IMR-90 (cell line): ENCODE data around the gene KLC1. TPM values are rescaled to one million over a fixed set of nuclear protein-coding genes. Genes with fewer than 3 reads are reported as not detected.

ENCODE experiments used
- ATAC-seq: fragments of 200-7000 bp; cut with Tn5 transposase; 2 replicates; pipeline ENCODE4 v1.9.1; 2020; ENCODE audit warnings: low read depth, mild to moderate bottlenecking, moderate library complexity
- BruUV-seq: library from RNA; stranded (reverse); fragments of 400-500 nt; replicated peaks from 2 replicates; lab custom pipeline; 2021; lab: Mats Ljungman, UMichigan
- CTCF ChIA-PET: fragments of 300-600 bp; formaldehyde crosslinking; extraction: SDS; loops from one replicate; lab custom pipeline; 2021; ENCODE audit warnings: antibody characterized with exemption; lab: Yijun Ruan, JAX
- POLR2A ChIA-PET: fragments of 300-600 bp; sonication (Branson Sonifier 250); formaldehyde crosslinking; loops from one replicate; lab custom pipeline; 2022; ENCODE audit warnings: antibody characterized with exemption; ENCODE audit not compliant: unreplicated experiment; lab: Charles Lee
- DNase-seq: peaks from one replicate; pipeline ENCODE4 v3.0.0; 2013
- H2AFZ ChIP-seq: replicated peaks from 2 replicates; pipeline ENCODE3; 2013; ENCODE audit warnings: low read length, mild to moderate bottlenecking; ENCODE audit not compliant: poor library complexity
- H2AK5ac ChIP-seq: 2 replicates; pipeline ENCODE4 v1.6.1; 2013; ENCODE audit warnings: low read depth, low read length, inconsistent platforms
- H2AK9ac ChIP-seq: replicated peaks from 2 replicates; pipeline ENCODE3; 2013; ENCODE audit warnings: mild to moderate bottlenecking, low read depth, low read length, moderate library complexity; ENCODE audit not compliant: poor library complexity
- H2BK120ac ChIP-seq: 2 replicates; pipeline ENCODE4 v1.6.1; 2013; ENCODE audit warnings: low read depth, low read length, inconsistent platforms
- H2BK15ac ChIP-seq: 3 replicates; pipeline ENCODE4 v1.6.1; 2013; ENCODE audit warnings: low read depth, low read length, inconsistent platforms
- H2BK20ac ChIP-seq: 2 replicates; pipeline ENCODE4 v1.6.1; 2013; ENCODE audit warnings: low read depth, mild to moderate bottlenecking, inconsistent platforms, low read length, moderate library complexity
- H2BK5ac ChIP-seq: 2 replicates; pipeline ENCODE4 v1.6.1; 2013; ENCODE audit warnings: mild to moderate bottlenecking, low read depth, low read length, inconsistent platforms; ENCODE audit not compliant: poor library complexity, severe bottlenecking
- H3K14ac ChIP-seq: replicated peaks from 2 replicates; pipeline ENCODE4 v1.6.1; 2013; ENCODE audit warnings: low read depth, low read length, inconsistent platforms
- H3K18ac ChIP-seq: 2 replicates; pipeline ENCODE4 v1.6.1; 2013; ENCODE audit warnings: low read depth, low read length, control low read depth
- H3K23ac ChIP-seq: 2 replicates; pipeline ENCODE4 v1.6.1; 2013; ENCODE audit warnings: low read depth, low read length, inconsistent platforms
- H3K27ac ChIP-seq: 2 replicates; pipeline ENCODE4 v1.5.1; 2013; ENCODE audit warnings: mild to moderate bottlenecking, control low read depth, low read length; ENCODE audit not compliant: insufficient read depth
- H3K27me3 ChIP-seq: 2 replicates; pipeline ENCODE4 v1.6.1; 2013; ENCODE audit warnings: low read length; ENCODE audit not compliant: control insufficient read depth, insufficient read depth
- H3K36me3 ChIP-seq: 2 replicates; pipeline ENCODE4 v1.6.1; 2013; ENCODE audit warnings: low read length, mixed read lengths; ENCODE audit not compliant: control insufficient read depth, insufficient read depth
- H3K4ac ChIP-seq: 2 replicates; pipeline ENCODE4 v1.6.1; 2013; ENCODE audit warnings: low read depth, low read length, inconsistent platforms
- H3K4me1 ChIP-seq: 2 replicates; pipeline ENCODE4 v1.6.1; 2013; ENCODE audit warnings: low read length, mixed read lengths; ENCODE audit not compliant: control insufficient read depth, insufficient read depth
- H3K4me2 ChIP-seq: 2 replicates; pipeline ENCODE4 v1.6.1; 2013; ENCODE audit warnings: low read depth, mild to moderate bottlenecking, control low read depth, low read length, moderate library complexity
- H3K4me3 ChIP-seq: 2 replicates; pipeline ENCODE4 v1.5.1; 2013; ENCODE audit warnings: low read depth, mild to moderate bottlenecking, control low read depth, low read length, moderate library complexity; ENCODE audit not compliant: insufficient read depth
- H3K56ac ChIP-seq: 2 replicates; pipeline ENCODE4 v1.6.1; 2013; ENCODE audit warnings: low read length, inconsistent platforms; ENCODE audit not compliant: insufficient read depth; ENCODE audit errors: extremely low read depth
- H3K79me1 ChIP-seq, 2 experiments: 2 replicates each; pipeline ENCODE4 v1.6.1; 2013; ENCODE audit warnings: low read length in 2 of 2, inconsistent platforms in 1 of 2, low read depth in 1 of 2
- H3K9ac ChIP-seq: 2 replicates; pipeline ENCODE4 v1.6.1; 2013; ENCODE audit warnings: low read depth, low read length, control low read depth
- H3K9me1 ChIP-seq: 2 replicates; pipeline ENCODE4 v1.6.1; 2013; ENCODE audit warnings: low read length, inconsistent platforms; ENCODE audit not compliant: insufficient read depth
- H3K9me3 ChIP-seq: 2 replicates; pipeline ENCODE4 v1.6.1; 2013; ENCODE audit warnings: low read length; ENCODE audit not compliant: control insufficient read depth, insufficient read depth
- H4K20me1 ChIP-seq: 2 replicates; pipeline ENCODE4 v1.6.1; 2013; ENCODE audit warnings: low read length, inconsistent platforms; ENCODE audit not compliant: insufficient read depth
- H4K5ac ChIP-seq: 2 replicates; pipeline ENCODE4 v1.6.1; 2013; ENCODE audit warnings: mild to moderate bottlenecking, low read depth, low read length, control low read depth
- H4K8ac ChIP-seq, 2 experiments: 2 replicates each; pipeline ENCODE4 v1.6.1; 2013; ENCODE audit warnings: low read depth in 2 of 2, low read length in 2 of 2, control low read depth in 1 of 2, inconsistent platforms in 1 of 2
- H4K91ac ChIP-seq: 2 replicates; pipeline ENCODE4 v1.6.1; 2013; ENCODE audit warnings: low read depth, low read length, inconsistent platforms; ENCODE audit not compliant: insufficient read depth
- BHLHE40 ChIP-seq: fragments of 150-350 bp; IDR thresholded peaks from 2 replicates; pipeline ENCODE4 v1.6.1; 2016; ENCODE audit warnings: mild to moderate bottlenecking, low read depth, low read length
- CHD1 ChIP-seq: IDR thresholded peaks from 2 replicates; pipeline ENCODE4 v1.6.1; 2012; ENCODE audit warnings: low read depth, low read length, improper control_type of control experiment
- CTCF ChIP-seq: conservative IDR thresholded peaks from 2 replicates; pipeline ENCODE4 v1.5.1; 2012; ENCODE audit warnings: mild to moderate bottlenecking, low read depth, low read length, improper control_type of control experiment
- ELK1 ChIP-seq: fragments of 150-350 bp; IDR thresholded peaks from 2 replicates; pipeline ENCODE4 v1.6.1; 2016; ENCODE audit warnings: low read depth, mild to moderate bottlenecking, low read length, moderate library complexity, borderline replicate concordance
- FOS ChIP-seq: fragments of 150-350 bp; IDR thresholded peaks from 2 replicates; pipeline ENCODE4 v1.6.1; 2016; ENCODE audit warnings: low read depth, low read length
- MAZ ChIP-seq: IDR thresholded peaks from 2 replicates; pipeline ENCODE4 v1.6.1; 2012; ENCODE audit warnings: low read depth, mild to moderate bottlenecking, low read length, improper control_type of control experiment, moderate library complexity, borderline replicate concordance
- NFE2L2 ChIP-seq: fragments of 150-350 bp; IDR thresholded peaks from 2 replicates; pipeline ENCODE4 v1.6.1; 2016; ENCODE audit warnings: low read depth, mild to moderate bottlenecking, low read length
- POLR2A ChIP-seq: IDR thresholded peaks from 2 replicates; pipeline ENCODE4 v1.6.1; 2012; ENCODE audit warnings: mild to moderate bottlenecking, low read depth, low read length
- RAD21 ChIP-seq: IDR thresholded peaks from 2 replicates; pipeline ENCODE4 v1.6.1; 2012; ENCODE audit warnings: low read length, improper control_type of control experiment
- RCOR1 ChIP-seq: IDR thresholded peaks from 2 replicates; pipeline ENCODE4 v1.6.1; 2012; ENCODE audit warnings: mild to moderate bottlenecking, low read length, improper control_type of control experiment; ENCODE audit not compliant: insufficient replicate concordance
- SMC3 ChIP-seq: fragments of 150-350 bp; IDR thresholded peaks from 2 replicates; pipeline ENCODE4 v1.6.1; 2016; ENCODE audit warnings: low read depth, mild to moderate bottlenecking, antibody characterized with exemption, low read length, moderate library complexity
- USF2 ChIP-seq: fragments of 150-350 bp; IDR thresholded peaks from 2 replicates; pipeline ENCODE4 v1.6.1; 2017; ENCODE audit warnings: mild to moderate bottlenecking, antibody characterized with exemption, low read length, low read depth
- WGBS, 2 experiments: methylation state at CpG; one replicate each; pipeline versions ENCODE4 v1.1.5 to v1.1.7; 2013; ENCODE audit warnings: missing lambda C conversion rate in 2 of 2; ENCODE audit not compliant: insufficient read length in 1 of 2; ENCODE audit errors: extremely low coverage in 2 of 2; 5-methylcytosine and 5-hydroxymethylcytosine counted together
- dilution Hi-C: fragments of 300-500 bp; cut with HindIII; formaldehyde crosslinking; loops from one replicate; pipeline ENCODE4 v1.14.3; 2018; ENCODE audit warnings: low sequenced_read_pairs; ENCODE audit not compliant: unreplicated experiment
- in situ Hi-C: fragments of 300-500 bp; cut with MboI; formaldehyde crosslinking; loops from 3 replicates; pipeline ENCODE4 v1.14.3; 2019; ENCODE audit warnings: low sequenced_read_pairs, inconsistent platforms, mixed read lengths
- intact Hi-C: fragments of 100-400 bp; cut with micrococcal nuclease; formaldehyde crosslinking; loops from 2 replicates; pipeline ENCODE4 v1.10.0; 2022
- polyA plus RNA-seq, 3 experiments: library from polyadenylated mRNA; depleted of rRNA; stranded (reverse); fragments of >200 nt; gene quantifications; 2 replicates each; pipeline ENCODE4 v1.2.3, GENCODE V29; 2012; ENCODE audit warnings: low replicate concordance in 1 of 3
- total RNA-seq: library from RNA; depleted of rRNA; stranded (reverse); fragments of >200 nt; gene quantifications from 2 replicates; pipeline ENCODE4 v1.2.3, GENCODE V29; 2012

KLC1 gene
- total and polyA plus RNA-seq, 2 of the 4 experiments (the other 2 are of a cell fraction): 101 to 157 TPM

- Histone ChIP-seq H2AK9ac (no peak overlapping the region), H4K5ac (no peak overlapping the region), H2BK5ac (no peak overlapping the region), H3K9ac (no peak overlapping the region), H4K8ac (no peak overlapping the region), H3K4me1 (no peaks in the 10 kb centered on the region), H3K23ac (no peak overlapping the region), H3K9me3 (no peaks in the 10 kb centered on the region), H3K79me1 (peaks cover 14 to 48% of the 10 kb centered on the region in 2 experiments), H3K18ac (no peak overlapping the region), H2BK20ac (no peak overlapping the region), H4K20me1 (peaks cover 59% of the 10 kb centered on the region), H3K36me3 (peaks cover 25% of the 10 kb centered on the region), H3K4me2 (no peak overlapping the region), H3K14ac (no peak overlapping the region), H2BK15ac (no peak overlapping the region), H2AFZ (no peak overlapping the region), H3K9me1 (peaks cover 10% of the 10 kb centered on the region), H2AK5ac (no peak overlapping the region), H3K4ac (no peak overlapping the region), H3K56ac (no peak overlapping the region), H4K91ac (no peak overlapping the region), H3K27me3 (no peaks in the 10 kb centered on the region), H2BK120ac (no peak overlapping the region), H3K4me3 (no peak overlapping the region), H3K27ac (no peak overlapping the region)
- ATAC-seq (no peak), DNase-seq (no peak)
- BruUV-seq: no TSS peak
- CTCF ChIA-PET: no interaction called here
- WGBS, 2 experiments: 97% methylated on average over 14 of the region's 29 CpGs; no CpG with 5 or more reads in 1 of the 2 experiments
- POLR2A ChIA-PET: no interaction called here
- no peak for TF ChIP-seq MAZ
- TF ChIP-seq NFE2L2: no peak
- TF ChIP-seq POLR2A: no peak
- no peak for TF ChIP-seq SMC3
- no peak for TF ChIP-seq ELK1
- TF ChIP-seq CTCF: no peak
- TF ChIP-seq FOS: no peak
- no peak for TF ChIP-seq BHLHE40
- TF ChIP-seq RCOR1: no peak
- TF ChIP-seq RAD21: no peak
- TF ChIP-seq USF2: no peak
- TF ChIP-seq CHD1: no peak
- intact Hi-C loops: no loop called here
- in situ Hi-C loops: no loop called here
- dilution Hi-C loops: no loop called here
Observed at GRCh38 chr14:103725001-103725682, 96.1 kb downstream of the KLC1 start.
